Measurements from ENCODE around the gene GALNTL6. TPM values are rescaled to one million over a fixed set of nuclear protein-coding genes. Genes with fewer than 3 reads are reported as not detected.

GALNTL6 gene
- total and polyA plus RNA-seq, 8 donors = 0.13 to 0.41 (median 0.21) TPM; not detected in 4

- ATAC-seq (no peak), DNase-seq (no peak), FAIRE-seq (peak; percentile 23)
- no peaks in the 10 kb centered on the region for H3K4me1 ChIP-seq
- intact Hi-C loops (cut with DNase I) = no loop called here
- TF ChIP-seq CTCF (IDR thresholded peaks at IDR 0.05) = no peak
- no peaks in the 10 kb centered on the region for H3K27me3 ChIP-seq
- no peaks in the 10 kb centered on the region for H3K9me3 ChIP-seq
- 43 to 51% methylated on average over 3 of the region's 3 CpGs for WGBS, 2 donors
- no peaks in the 10 kb centered on the region for H3K36me3 ChIP-seq
- no peak overlapping the region for H3K4me3 ChIP-seq
- no peak overlapping the region for H3K27ac ChIP-seq
Measured at GRCh38 chr4:172989984-172990820, 1177.0 kb downstream of the GALNTL6 start.

- WGBS, 2 donors = 64 to 67% methylated on average over 5 of the region's 5 CpGs
- no peak for FAIRE-seq
- no peaks in the 10 kb centered on the region for H3K36me3 ChIP-seq
- no peaks in the 10 kb centered on the region for H3K9me3 ChIP-seq
- intact Hi-C loops (cut with DNase I) = no loop called here
- TF ChIP-seq CTCF (IDR thresholded peaks at IDR 0.05) = no peak
- H3K27ac ChIP-seq = no peak overlapping the region
- DNase-seq = no peak
- H3K27me3 ChIP-seq = no peaks in the 10 kb centered on the region
- no peak overlapping the region for H3K4me3 ChIP-seq
- H3K4me1 ChIP-seq = no peaks in the 10 kb centered on the region
- no peak for ATAC-seq
Measured at GRCh38 chr4:172992648-172993378, 1179.6 kb downstream of the GALNTL6 start.

DNA sequence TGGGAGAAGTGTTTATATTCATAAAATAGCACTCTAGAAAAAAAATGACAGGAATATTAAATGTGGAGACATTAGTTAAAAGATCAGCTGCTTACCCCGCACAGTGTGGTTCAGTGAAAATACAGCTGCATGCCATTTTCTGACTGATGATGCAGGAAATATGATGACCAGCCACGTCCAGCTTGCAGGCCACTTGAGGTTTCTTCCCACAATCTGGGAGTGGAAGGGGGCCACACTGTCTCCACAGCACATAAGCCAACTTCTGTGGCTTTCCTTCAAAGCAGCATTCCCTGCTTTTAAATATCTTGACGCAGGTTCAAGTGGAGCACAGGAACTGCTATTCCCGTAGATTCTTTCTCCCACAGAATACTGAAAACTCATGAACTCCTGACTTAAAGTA, 1182.0 kb downstream of the GALNTL6 start:
- no peak overlapping the region for H3K4me3 ChIP-seq
- no peak for TF ChIP-seq CTCF (IDR thresholded peaks at IDR 0.05)
- no peak for ATAC-seq
- no peaks in the 10 kb centered on the region for H3K36me3 ChIP-seq
- intact Hi-C loops (cut with DNase I) = no loop called here
- 78 to 85% methylated on average over 4 of the region's 4 CpGs for WGBS, 2 donors
- no peak for DNase-seq
- no peaks in the 10 kb centered on the region for H3K27me3 ChIP-seq
- H3K9me3 ChIP-seq = no peaks in the 10 kb centered on the region
- H3K4me1 ChIP-seq = no peaks in the 10 kb centered on the region
- no peak overlapping the region for H3K27ac ChIP-seq
- FAIRE-seq = no peak

DNA sequence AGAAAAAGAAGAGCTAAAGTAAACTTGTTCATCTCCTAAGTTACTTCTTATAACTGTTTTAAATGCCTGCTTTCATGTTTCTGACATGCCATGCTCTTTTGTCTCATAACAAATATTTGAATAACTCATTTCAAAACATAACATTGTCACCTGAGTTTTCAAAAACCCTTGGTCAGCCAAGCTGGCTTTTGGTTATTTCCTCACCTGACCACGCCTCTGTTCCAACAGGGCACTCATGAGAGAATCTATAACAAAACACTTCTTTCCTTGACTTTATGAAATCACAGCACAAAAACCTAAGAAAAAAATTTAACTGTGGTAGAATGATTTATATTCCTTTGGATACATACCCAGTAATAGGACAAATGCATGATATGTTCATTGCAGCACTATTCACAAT, 1182.5 kb downstream of the GALNTL6 start:
- ATAC-seq (no peak), FAIRE-seq (no peak), DNase-seq (no peak)
- H3K36me3 ChIP-seq = no peaks in the 10 kb centered on the region
- H3K9me3 ChIP-seq = no peaks in the 10 kb centered on the region
- no peak overlapping the region for H3K27ac ChIP-seq
- H3K27me3 ChIP-seq = no peaks in the 10 kb centered on the region
- no peaks in the 10 kb centered on the region for H3K4me1 ChIP-seq
- 83 to 95% methylated on average over 1 of the region's 1 CpG for WGBS, 2 donors
- intact Hi-C loops (cut with DNase I) = no loop called here
- no peak overlapping the region for H3K4me3 ChIP-seq
- TF ChIP-seq CTCF (IDR thresholded peaks at IDR 0.05) = no peak

All from pancreas (tissue), 10 donors.